ENCODE measurements around the gene PTPRE. TPM values are rescaled to one million over a fixed set of nuclear protein-coding genes. Genes with fewer than 3 reads are reported as not detected.

The PTPRE gene
- total RNA-seq, 1 experiment from 2014 or later = 7.9 TPM

DNA sequence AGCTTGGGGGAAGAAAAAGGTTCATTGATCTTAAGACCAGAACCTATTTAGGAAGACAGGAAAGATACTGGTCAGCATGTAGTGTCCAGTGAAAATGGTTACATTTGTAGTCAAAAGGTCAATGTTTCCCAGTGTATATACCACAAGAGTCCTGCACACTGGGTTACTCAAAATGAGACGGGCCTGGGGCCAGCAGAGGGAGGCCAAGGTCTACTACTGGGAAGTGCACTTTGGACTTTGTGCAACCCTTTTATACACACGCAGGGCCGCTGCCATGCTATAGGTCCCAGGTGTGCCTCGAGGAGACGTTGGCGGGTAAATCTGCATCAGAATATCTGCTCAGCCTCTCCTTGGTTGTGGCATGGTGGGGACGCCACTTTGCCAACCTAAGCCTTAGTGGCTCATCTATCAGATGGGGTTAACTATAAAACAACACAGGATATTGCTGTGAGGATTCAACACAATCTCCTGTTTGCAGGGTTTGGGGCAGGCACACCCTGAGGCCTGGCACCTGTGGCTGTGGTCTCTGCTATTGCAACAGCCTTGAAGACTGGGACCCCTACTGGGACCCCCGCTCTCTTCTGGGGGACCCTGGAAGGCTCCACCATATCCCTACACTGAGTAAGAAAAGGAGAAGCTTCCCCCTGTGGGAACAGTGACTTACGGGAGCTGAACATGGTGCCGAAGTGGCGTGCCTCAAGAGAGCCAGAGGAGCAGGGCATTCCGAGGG is 33.9 kb upstream of the PTPRE start:
- ChIA-PET POLR2A (ENCODE audit: unreplicated experiment) (no interaction called here), CTCF (no interaction called here)
- TF ChIP-seq EZH2 (IDR thresholded peaks at IDR 0.05; ENCODE audit: low read depth) = no peak
- TF ChIP-seq, protein P1, sequence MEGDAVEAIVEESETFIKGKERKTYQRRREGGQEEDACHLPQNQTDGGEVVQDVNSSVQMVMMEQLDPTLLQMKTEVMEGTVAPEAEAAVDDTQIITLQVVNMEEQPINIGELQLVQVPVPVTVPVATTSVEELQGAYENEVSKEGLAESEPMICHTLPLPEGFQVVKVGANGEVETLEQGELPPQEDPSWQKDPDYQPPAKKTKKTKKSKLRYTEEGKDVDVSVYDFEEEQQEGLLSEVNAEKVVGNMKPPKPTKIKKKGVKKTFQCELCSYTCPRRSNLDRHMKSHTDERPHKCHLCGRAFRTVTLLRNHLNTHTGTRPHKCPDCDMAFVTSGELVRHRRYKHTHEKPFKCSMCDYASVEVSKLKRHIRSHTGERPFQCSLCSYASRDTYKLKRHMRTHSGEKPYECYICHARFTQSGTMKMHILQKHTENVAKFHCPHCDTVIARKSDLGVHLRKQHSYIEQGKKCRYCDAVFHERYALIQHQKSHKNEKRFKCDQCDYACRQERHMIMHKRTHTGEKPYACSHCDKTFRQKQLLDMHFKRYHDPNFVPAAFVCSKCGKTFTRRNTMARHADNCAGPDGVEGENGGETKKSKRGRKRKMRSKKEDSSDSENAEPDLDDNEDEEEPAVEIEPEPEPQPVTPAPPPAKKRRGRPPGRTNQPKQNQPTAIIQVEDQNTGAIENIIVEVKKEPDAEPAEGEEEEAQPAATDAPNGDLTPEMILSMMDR (conservative IDR thresholded peaks at IDR 0.05) = no peak
- H3K27ac ChIP-seq = no peak overlapping the region
- H3K9me2 ChIP-seq (ENCODE audit: insufficient read depth) = no peaks in the 10 kb centered on the region
- H3K4me1 ChIP-seq (replicated peaks; ENCODE audit: insufficient read depth) = no peaks in the 10 kb centered on the region
- H3K9me3 ChIP-seq (ENCODE audit: insufficient read depth, low read depth) = peaks cover 6% of the 10 kb centered on the region; the same call in 1 of the 2 replicates
- no peaks in the 10 kb centered on the region for H3K36me3 ChIP-seq (ENCODE audit: low read depth)
- intact Hi-C loops (cut with micrococcal nuclease; ENCODE audit: unreplicated experiment) = loop anchor here (1.0 kb wide), 1 partner anchor 196 kb away; no protein-coding TSS in a partner anchor
- H3K4me2 ChIP-seq = no peak overlapping the region
- no peak for DNase-seq
- no TSS peak for BruUV-seq (replicated peaks)
- 0 out of 2 replicates have a peak, but pooled peaks cover 5% of the 10 kb centered on the region for H3K27me3 ChIP-seq (ENCODE audit: insufficient read depth, low read depth)
- no peaks in the 10 kb centered on the region for H3F3A ChIP-seq (ENCODE audit: insufficient read depth, low read depth)
- no peaks in the 10 kb centered on the region for H4K20me1 ChIP-seq (ENCODE audit: insufficient read depth)
- no peaks in the 10 kb centered on the region for H3K79me2 ChIP-seq (ENCODE audit: low read depth)
- H3K4me3 ChIP-seq = no peak overlapping the region
- H2AFZ ChIP-seq = no peak overlapping the region

DNA sequence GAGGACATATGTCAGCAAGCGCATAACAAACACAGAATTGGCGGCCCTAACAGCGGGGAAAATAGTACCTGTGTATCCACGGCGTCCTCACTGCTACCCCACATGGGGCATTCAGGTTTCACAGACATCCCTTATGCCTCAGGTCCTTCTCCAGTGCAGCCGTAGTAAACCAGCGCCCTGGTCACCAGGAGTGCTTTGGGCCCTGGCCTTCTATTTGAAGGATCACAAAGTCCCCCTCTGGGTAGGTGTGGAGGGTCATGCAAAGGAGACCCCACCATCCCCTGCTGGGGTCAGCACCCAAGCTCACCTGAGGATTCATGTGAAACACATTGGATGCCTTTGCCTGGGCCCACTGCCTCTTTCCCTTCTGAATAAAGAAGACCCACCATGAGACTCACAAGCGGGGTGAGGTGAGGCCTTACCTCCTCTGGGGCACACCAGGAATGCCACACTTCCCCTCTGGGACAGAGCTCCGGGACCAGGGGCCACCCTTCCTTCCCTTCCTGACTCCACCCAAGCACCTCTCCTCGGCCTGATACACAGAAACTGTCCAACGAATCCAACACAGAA is 32.9 kb upstream of the PTPRE start:
- Histone ChIP-seq H3K4me1 (replicated peaks; ENCODE audit: insufficient read depth) (no peaks in the 10 kb centered on the region), H3K9me3 (ENCODE audit: insufficient read depth, low read depth) (peaks cover 6% of the 10 kb centered on the region; the same call in 1 of the 2 replicates), H3K27ac (no peak overlapping the region), H3K79me2 (ENCODE audit: low read depth) (no peaks in the 10 kb centered on the region), H4K20me1 (ENCODE audit: insufficient read depth) (no peaks in the 10 kb centered on the region), H3K36me3 (ENCODE audit: low read depth) (no peaks in the 10 kb centered on the region), H3K9me2 (ENCODE audit: insufficient read depth) (no peaks in the 10 kb centered on the region), H3K4me3 (no peak overlapping the region), H3F3A (ENCODE audit: insufficient read depth, low read depth) (no peaks in the 10 kb centered on the region), H3K4me2 (no peak overlapping the region), H2AFZ (no peak overlapping the region), H3K27me3 (ENCODE audit: insufficient read depth, low read depth) (no peaks in the 10 kb centered on the region)
- CTCF ChIA-PET = no interaction called here
- intact Hi-C loops (cut with micrococcal nuclease; ENCODE audit: unreplicated experiment) = loop anchor here (1.0 kb wide), 1 partner anchor 195 kb away; no protein-coding TSS in a partner anchor
- POLR2A ChIA-PET (ENCODE audit: unreplicated experiment) = no interaction called here
- TF ChIP-seq EZH2 (IDR thresholded peaks at IDR 0.05; ENCODE audit: low read depth) = no peak
- TF ChIP-seq, protein P1 (conservative IDR thresholded peaks at IDR 0.05) = no peak
- DNase-seq = no peak
- BruUV-seq (replicated peaks) = no TSS peak

DNA sequence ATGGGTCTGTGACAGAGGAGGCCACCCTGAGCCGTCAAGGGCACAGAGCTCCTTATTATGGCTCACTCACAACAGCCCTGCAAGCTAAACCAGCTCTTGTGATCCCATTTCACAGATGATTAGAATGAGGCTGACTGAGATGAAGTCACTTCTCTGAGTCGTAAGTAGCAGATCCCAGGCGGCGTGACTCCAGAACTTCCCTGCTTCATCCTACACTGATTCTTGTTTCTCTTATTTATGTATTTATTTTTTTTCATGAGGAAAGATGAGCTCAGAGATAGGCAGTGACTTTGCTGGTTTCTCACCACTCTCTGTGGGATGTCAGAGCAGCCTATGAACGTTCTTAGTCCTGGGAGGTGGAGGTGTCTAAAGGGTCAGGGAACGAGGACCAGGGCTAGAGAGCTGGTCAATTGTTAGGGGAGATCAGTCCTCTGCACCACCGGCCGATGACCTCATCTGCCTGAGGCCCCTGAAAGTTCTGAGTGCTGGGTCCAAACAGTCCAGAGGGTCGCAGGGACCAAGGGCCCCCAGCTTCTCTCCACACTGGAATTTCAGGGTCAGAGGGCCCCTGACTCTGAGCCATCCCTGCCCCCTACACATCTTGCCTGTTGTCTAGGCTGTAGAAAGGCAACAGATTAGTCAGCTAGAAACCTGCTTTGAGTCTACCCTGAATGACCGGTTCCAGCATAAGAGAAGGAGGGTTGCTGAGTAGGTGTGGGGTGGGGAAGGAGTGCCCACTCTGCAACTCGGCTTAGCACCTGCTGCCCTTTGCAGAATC is 32.0 kb upstream of the PTPRE start:
- no peak overlapping the region for H3K4me2 ChIP-seq
- H3K36me3 ChIP-seq (ENCODE audit: low read depth) = no peaks in the 10 kb centered on the region
- no TSS peak for BruUV-seq (replicated peaks)
- intact Hi-C loops (cut with micrococcal nuclease; ENCODE audit: unreplicated experiment) = no loop called here
- TF ChIP-seq EZH2 (IDR thresholded peaks at IDR 0.05; ENCODE audit: low read depth) = no peak
- TF ChIP-seq, protein P1 (conservative IDR thresholded peaks at IDR 0.05) = no peak
- no peaks in the 10 kb centered on the region for H3K9me3 ChIP-seq (ENCODE audit: insufficient read depth, low read depth)
- no peak overlapping the region for H2AFZ ChIP-seq
- H3K79me2 ChIP-seq (ENCODE audit: low read depth) = no peaks in the 10 kb centered on the region
- POLR2A ChIA-PET (ENCODE audit: unreplicated experiment) = no interaction called here
- no peaks in the 10 kb centered on the region for H3K27me3 ChIP-seq (ENCODE audit: insufficient read depth, low read depth)
- no peak overlapping the region for H3K4me3 ChIP-seq
- no peaks in the 10 kb centered on the region for H3K4me1 ChIP-seq (replicated peaks; ENCODE audit: insufficient read depth)
- no peaks in the 10 kb centered on the region for H3F3A ChIP-seq (ENCODE audit: insufficient read depth, low read depth)
- no peaks in the 10 kb centered on the region for H4K20me1 ChIP-seq (ENCODE audit: insufficient read depth)
- no peaks in the 10 kb centered on the region for H3K9me2 ChIP-seq (ENCODE audit: insufficient read depth)
- no peak overlapping the region for H3K27ac ChIP-seq
- DNase-seq = no peak
- CTCF ChIA-PET = interaction anchor here (0.6 kb wide), 1 partner anchor 12 kb away, joined by 5 read pairs; no protein-coding TSS in a partner anchor
